Measurements from ENCODE around the gene CRB2. TPM values are rescaled to one million over a fixed set of nuclear protein-coding genes. Genes with fewer than 3 reads are reported as not detected.
A peak's percentile ranks its signal among the peaks of the same experiment; 100 is the strongest.

CRB2 gene
- total and polyA plus RNA-seq, 2 of the 13 experiments (the other 11 are each of a cell fraction or from before 2014, with no cell fraction given), result 0.01 to 0.29 TPM

DNA sequence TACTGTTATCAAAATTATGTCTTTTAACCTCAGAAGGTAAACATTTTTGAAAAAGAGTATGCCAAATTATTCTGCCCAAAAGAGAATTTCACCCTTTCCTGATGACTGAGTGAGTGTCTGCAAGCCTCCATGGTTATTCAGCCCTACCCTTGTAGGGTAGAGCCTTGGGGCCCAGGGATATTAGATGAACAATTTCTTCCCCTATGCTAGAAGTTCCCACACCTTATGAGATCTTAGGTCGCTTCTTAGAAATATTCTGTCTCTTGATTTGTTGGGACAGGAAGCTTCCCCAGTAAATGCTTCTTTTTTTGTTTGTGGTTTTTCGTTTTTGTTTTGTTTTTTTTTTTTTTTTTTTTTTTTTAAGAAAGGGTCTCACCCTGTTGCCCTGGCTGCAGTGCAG lies 3.1 kb downstream of the CRB2 start (continued):
- no peak for TF ChIP-seq ZEB1 (IDR thresholded peaks at IDR 0.05; ENCODE audit: insufficient replicate concordance, low read depth)

DNA sequence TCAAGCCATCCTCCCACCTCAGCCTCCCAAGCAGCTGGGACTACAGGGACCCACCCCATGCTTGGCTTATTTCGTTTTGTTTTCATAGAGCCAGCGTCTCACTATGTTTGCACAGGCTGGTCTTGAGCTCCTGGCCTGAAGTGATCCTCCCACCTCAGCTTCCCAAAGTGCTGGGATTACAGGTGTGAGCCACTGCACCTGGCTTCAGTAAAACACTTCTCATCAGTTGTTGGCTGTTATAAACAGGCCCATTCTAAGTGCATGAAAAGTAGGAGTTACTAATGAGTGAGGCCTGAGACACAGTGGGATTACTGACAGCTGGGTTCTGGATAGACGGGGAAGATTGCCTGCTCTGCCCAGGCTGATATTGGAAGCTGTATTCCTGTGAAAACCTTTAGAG lies 3.5 kb downstream of the CRB2 start:
- TF ChIP-seq, protein P1, sequence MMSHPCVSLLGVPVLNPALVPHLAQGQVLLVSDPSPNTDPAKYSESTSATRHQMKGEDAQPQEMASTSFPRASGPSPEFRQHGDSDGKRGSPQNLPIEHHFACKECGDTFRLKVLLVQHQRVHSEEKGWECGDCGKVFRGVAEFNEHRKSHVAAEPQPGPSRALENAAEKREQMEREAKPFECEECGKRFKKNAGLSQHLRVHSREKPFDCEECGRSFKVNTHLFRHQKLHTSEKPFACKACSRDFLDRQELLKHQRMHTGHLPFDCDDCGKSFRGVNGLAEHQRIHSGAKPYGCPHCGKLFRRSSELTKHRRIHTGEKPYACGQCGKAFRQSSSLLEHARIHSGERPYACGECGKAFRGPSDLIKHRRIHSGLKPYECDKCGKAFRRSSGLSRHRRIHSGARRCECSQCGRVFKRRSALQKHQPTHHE (CRISPR knock-in tag; IDR thresholded peaks at IDR 0.05; ENCODE audit: borderline replicate concordance), result no peak
- TF ChIP-seq PLRG1 (conservative IDR thresholded peaks at IDR 0.05) (no peak), PITX1 (CRISPR knock-in tag; IDR thresholded peaks at IDR 0.05) (no peak), ZNF775 (CRISPR knock-in tag; IDR thresholded peaks at IDR 0.05; ENCODE audit: borderline replicate concordance) (no peak)
- TF ChIP-seq, protein P2, sequence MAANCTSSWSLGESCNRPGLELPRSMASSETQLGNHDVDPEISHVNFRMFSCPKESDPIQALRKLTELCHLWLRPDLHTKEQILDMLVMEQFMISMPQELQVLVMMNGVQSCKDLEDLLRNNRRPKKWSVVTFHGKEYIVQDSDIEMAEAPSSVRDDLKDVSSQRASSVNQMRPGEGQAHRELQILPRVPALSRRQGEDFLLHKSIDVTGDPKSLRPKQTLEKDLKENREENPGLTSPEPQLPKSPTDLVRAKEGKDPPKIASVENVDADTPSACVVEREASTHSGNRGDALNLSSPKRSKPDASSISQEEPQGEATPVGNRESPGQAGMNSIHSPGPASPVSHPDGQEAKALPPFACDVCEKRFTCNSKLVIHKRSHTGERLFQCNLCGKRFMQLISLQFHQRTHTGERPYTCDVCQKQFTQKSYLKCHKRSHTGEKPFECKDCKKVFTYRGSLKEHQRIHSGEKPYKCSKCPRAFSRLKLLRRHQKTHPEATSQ (CRISPR knock-in tag; IDR thresholded peaks at IDR 0.05; ENCODE audit: borderline replicate concordance), result no peak

More for the DNA sequence above, 3.5 kb downstream of the CRB2 start:
- Histone ChIP-seq H3K4me3 (replicated peaks in 1 of 3; ENCODE audit: insufficient read depth in 1 of 3, low read depth in 2 of 3, low read length in 3 of 3) (peak overlapping the region in 2 of 3 experiments; percentile 13 to 68; a peak in 2 of 6 replicates), H3K4me2 (ENCODE audit: low read depth, low read length) (peak overlapping the region; percentile 95), H3K9ac (ENCODE audit: insufficient read depth, low read depth, low read length) (no peak overlapping the region), H3K27me3 (ENCODE audit: control insufficient read depth in 1 of 2, insufficient read depth in 2 of 2, low read length in 2 of 2) (peaks cover 4 to 25% of the 10 kb centered on the region in 2 experiments; a peak in 4 of 5 replicates), H2AFZ (ENCODE audit: low read length) (no peak overlapping the region), H3K27ac (ENCODE audit: extremely low read length, insufficient read depth, low read length) (no peak overlapping the region), H3K9me3 (ENCODE audit: low read length) (no peaks in the 10 kb centered on the region), H4K20me1 (ENCODE audit: insufficient read depth, low read length) (no peaks in the 10 kb centered on the region), H3K36me3 (replicated peaks in 1 of 2; ENCODE audit: control insufficient read depth in 1 of 2, insufficient read depth in 2 of 2, low read length in 2 of 2) (no peaks in the 10 kb centered on the region), H3K79me2 (ENCODE audit: insufficient read depth, low read length) (no peaks in the 10 kb centered on the region), H3K4me1 (ENCODE audit: insufficient read depth, low read length) (peaks cover 89% of the 10 kb centered on the region)
- no TSS peak for BruUV-seq (replicated peaks)
- in situ Hi-C loops (cut with HindIII; ENCODE audit: extremely low pct_ligation_motif_present, low pct_unique_long_range_greater_than_20kb), result no loop called here
- DNase-seq (ENCODE audit: low spot score), result no peak
- ATAC-seq, result no peak
- FAIRE-seq, result peak; percentile 32
- intact Hi-C loops (cut with micrococcal nuclease; ENCODE audit: unreplicated experiment), result no loop called here
- WGBS (ENCODE audit: low lambda C conversion rate), result 3% methylated on average over 3 of the region's 3 CpGs
- ChIA-PET CTCF (ENCODE audit: low intra/inter-chr PET ratio, low total read pairs) (no interaction called here), POLR2A (no interaction called here)
